IMR-90 (cell line): ENCODE data around the gene OCEL1. TPM values are rescaled to one million over a fixed set of nuclear protein-coding genes. Genes with fewer than 3 reads are reported as not detected.

Experiments
- ATAC-seq: fragments of 200-7000 bp; cut with Tn5 transposase; 2 replicates; pipeline ENCODE4 v1.9.1; 2020; ENCODE audit warnings: low read depth, mild to moderate bottlenecking, moderate library complexity
- BruUV-seq: library from RNA; stranded (reverse); fragments of 400-500 nt; replicated peaks from 2 replicates; lab custom pipeline; 2021; lab: Mats Ljungman, UMichigan
- CTCF ChIA-PET: fragments of 300-600 bp; formaldehyde crosslinking; extraction: SDS; loops from one replicate; lab custom pipeline; 2021; ENCODE audit warnings: antibody characterized with exemption; lab: Yijun Ruan, JAX
- POLR2A ChIA-PET: fragments of 300-600 bp; sonication (Branson Sonifier 250); formaldehyde crosslinking; loops from one replicate; lab custom pipeline; 2022; ENCODE audit warnings: antibody characterized with exemption; ENCODE audit not compliant: unreplicated experiment; lab: Charles Lee
- DNase-seq: peaks from one replicate; pipeline ENCODE4 v3.0.0; 2013
- H2AFZ ChIP-seq: replicated peaks from 2 replicates; pipeline ENCODE3; 2013; ENCODE audit warnings: low read length, mild to moderate bottlenecking; ENCODE audit not compliant: poor library complexity
- H2AK5ac ChIP-seq: 2 replicates; pipeline ENCODE4 v1.6.1; 2013; ENCODE audit warnings: low read depth, low read length, inconsistent platforms
- H2AK9ac ChIP-seq: replicated peaks from 2 replicates; pipeline ENCODE3; 2013; ENCODE audit warnings: mild to moderate bottlenecking, low read depth, low read length, moderate library complexity; ENCODE audit not compliant: poor library complexity
- H2BK120ac ChIP-seq: 2 replicates; pipeline ENCODE4 v1.6.1; 2013; ENCODE audit warnings: low read depth, low read length, inconsistent platforms
- H2BK15ac ChIP-seq: 3 replicates; pipeline ENCODE4 v1.6.1; 2013; ENCODE audit warnings: low read depth, low read length, inconsistent platforms
- H2BK20ac ChIP-seq: 2 replicates; pipeline ENCODE4 v1.6.1; 2013; ENCODE audit warnings: low read depth, mild to moderate bottlenecking, inconsistent platforms, low read length, moderate library complexity
- H2BK5ac ChIP-seq: 2 replicates; pipeline ENCODE4 v1.6.1; 2013; ENCODE audit warnings: mild to moderate bottlenecking, low read depth, low read length, inconsistent platforms; ENCODE audit not compliant: poor library complexity, severe bottlenecking
- H3K14ac ChIP-seq: replicated peaks from 2 replicates; pipeline ENCODE4 v1.6.1; 2013; ENCODE audit warnings: low read depth, low read length, inconsistent platforms
- H3K18ac ChIP-seq: 2 replicates; pipeline ENCODE4 v1.6.1; 2013; ENCODE audit warnings: low read depth, low read length, control low read depth
- H3K23ac ChIP-seq: 2 replicates; pipeline ENCODE4 v1.6.1; 2013; ENCODE audit warnings: low read depth, low read length, inconsistent platforms
- H3K27ac ChIP-seq: 2 replicates; pipeline ENCODE4 v1.5.1; 2013; ENCODE audit warnings: mild to moderate bottlenecking, control low read depth, low read length; ENCODE audit not compliant: insufficient read depth
- H3K27me3 ChIP-seq: 2 replicates; pipeline ENCODE4 v1.6.1; 2013; ENCODE audit warnings: low read length; ENCODE audit not compliant: control insufficient read depth, insufficient read depth
- H3K36me3 ChIP-seq: 2 replicates; pipeline ENCODE4 v1.6.1; 2013; ENCODE audit warnings: low read length, mixed read lengths; ENCODE audit not compliant: control insufficient read depth, insufficient read depth
- H3K4ac ChIP-seq: 2 replicates; pipeline ENCODE4 v1.6.1; 2013; ENCODE audit warnings: low read depth, low read length, inconsistent platforms
- H3K4me1 ChIP-seq: 2 replicates; pipeline ENCODE4 v1.6.1; 2013; ENCODE audit warnings: low read length, mixed read lengths; ENCODE audit not compliant: control insufficient read depth, insufficient read depth
- H3K4me2 ChIP-seq: 2 replicates; pipeline ENCODE4 v1.6.1; 2013; ENCODE audit warnings: low read depth, mild to moderate bottlenecking, control low read depth, low read length, moderate library complexity
- H3K4me3 ChIP-seq: 2 replicates; pipeline ENCODE4 v1.5.1; 2013; ENCODE audit warnings: low read depth, mild to moderate bottlenecking, control low read depth, low read length, moderate library complexity; ENCODE audit not compliant: insufficient read depth
- H3K56ac ChIP-seq: 2 replicates; pipeline ENCODE4 v1.6.1; 2013; ENCODE audit warnings: low read length, inconsistent platforms; ENCODE audit not compliant: insufficient read depth; ENCODE audit errors: extremely low read depth
- H3K79me1 ChIP-seq, 2 experiments: 2 replicates each; pipeline ENCODE4 v1.6.1; 2013; ENCODE audit warnings: low read length in 2 of 2, inconsistent platforms in 1 of 2, low read depth in 1 of 2
- H3K9ac ChIP-seq: 2 replicates; pipeline ENCODE4 v1.6.1; 2013; ENCODE audit warnings: low read depth, low read length, control low read depth
- H3K9me1 ChIP-seq: 2 replicates; pipeline ENCODE4 v1.6.1; 2013; ENCODE audit warnings: low read length, inconsistent platforms; ENCODE audit not compliant: insufficient read depth
- H3K9me3 ChIP-seq: 2 replicates; pipeline ENCODE4 v1.6.1; 2013; ENCODE audit warnings: low read length; ENCODE audit not compliant: control insufficient read depth, insufficient read depth
- H4K20me1 ChIP-seq: 2 replicates; pipeline ENCODE4 v1.6.1; 2013; ENCODE audit warnings: low read length, inconsistent platforms; ENCODE audit not compliant: insufficient read depth
- H4K5ac ChIP-seq: 2 replicates; pipeline ENCODE4 v1.6.1; 2013; ENCODE audit warnings: mild to moderate bottlenecking, low read depth, low read length, control low read depth
- H4K8ac ChIP-seq, 2 experiments: 2 replicates each; pipeline ENCODE4 v1.6.1; 2013; ENCODE audit warnings: low read depth in 2 of 2, low read length in 2 of 2, control low read depth in 1 of 2, inconsistent platforms in 1 of 2
- H4K91ac ChIP-seq: 2 replicates; pipeline ENCODE4 v1.6.1; 2013; ENCODE audit warnings: low read depth, low read length, inconsistent platforms; ENCODE audit not compliant: insufficient read depth
- CEBPB ChIP-seq: IDR thresholded peaks from 2 replicates; pipeline ENCODE4 v1.6.1; 2012; ENCODE audit warnings: low read depth, low read length, improper control_type of control experiment
- CHD1 ChIP-seq: IDR thresholded peaks from 2 replicates; pipeline ENCODE4 v1.6.1; 2012; ENCODE audit warnings: low read depth, low read length, improper control_type of control experiment
- RAD21 ChIP-seq: IDR thresholded peaks from 2 replicates; pipeline ENCODE4 v1.6.1; 2012; ENCODE audit warnings: low read length, improper control_type of control experiment
- RCOR1 ChIP-seq: IDR thresholded peaks from 2 replicates; pipeline ENCODE4 v1.6.1; 2012; ENCODE audit warnings: mild to moderate bottlenecking, low read length, improper control_type of control experiment; ENCODE audit not compliant: insufficient replicate concordance
- RFX5 ChIP-seq: IDR thresholded peaks from 2 replicates; pipeline ENCODE4 v1.8.0; 2012; ENCODE audit warnings: low read depth, mild to moderate bottlenecking, low read length, moderate library complexity
- WGBS, 2 experiments: methylation state at CpG; one replicate each; pipeline versions ENCODE4 v1.1.5 to v1.1.7; 2013; ENCODE audit warnings: missing lambda C conversion rate in 2 of 2; ENCODE audit not compliant: insufficient read length in 1 of 2; ENCODE audit errors: extremely low coverage in 2 of 2; 5-methylcytosine and 5-hydroxymethylcytosine counted together
- dilution Hi-C: fragments of 300-500 bp; cut with HindIII; formaldehyde crosslinking; loops from one replicate; pipeline ENCODE4 v1.14.3; 2018; ENCODE audit warnings: low sequenced_read_pairs; ENCODE audit not compliant: unreplicated experiment
- in situ Hi-C: fragments of 300-500 bp; cut with MboI; formaldehyde crosslinking; loops from 3 replicates; pipeline ENCODE4 v1.14.3; 2019; ENCODE audit warnings: low sequenced_read_pairs, inconsistent platforms, mixed read lengths
- intact Hi-C: fragments of 100-400 bp; cut with micrococcal nuclease; formaldehyde crosslinking; loops from 2 replicates; pipeline ENCODE4 v1.10.0; 2022
- polyA plus RNA-seq, 3 experiments: library from polyadenylated mRNA; depleted of rRNA; stranded (reverse); fragments of >200 nt; gene quantifications; 2 replicates each; pipeline ENCODE4 v1.2.3, GENCODE V29; 2012; ENCODE audit warnings: low replicate concordance in 1 of 3
- total RNA-seq: library from RNA; depleted of rRNA; stranded (reverse); fragments of >200 nt; gene quantifications from 2 replicates; pipeline ENCODE4 v1.2.3, GENCODE V29; 2012

Gene OCEL1
- total and polyA plus RNA-seq, 2 of the 4 experiments (the other 2 are of a cell fraction): 1.1 to 7.2 TPM

- Histone ChIP-seq H3K4me2 (no peak overlapping the region), H4K5ac (no peak overlapping the region), H3K27me3 (no peaks in the 10 kb centered on the region), H3K14ac (no peak overlapping the region), H2AK5ac (peak overlapping the region; percentile 66), H3K9me1 (peaks cover 5% of the 10 kb centered on the region), H4K8ac (peak overlapping the region in 1 of 2 experiments; percentile 93; a peak in 1 of 4 replicates), H3K18ac (no peak overlapping the region), H3K4me1 (peaks cover 12% of the 10 kb centered on the region), H2BK5ac (no peak overlapping the region), H4K91ac (peak overlapping the region; percentile 6; the same call in 1 of the 2 replicates), H2AFZ (no peak overlapping the region), H3K27ac (no peak overlapping the region), H3K4ac (0 out of 2 replicates have a peak overlapping the region, but pooled peaks have one; percentile 35), H2BK15ac (no peak overlapping the region), H3K9me3 (no peaks in the 10 kb centered on the region), H4K20me1 (peaks cover 20% of the 10 kb centered on the region), H2BK120ac (no peak overlapping the region), H3K56ac (no peak overlapping the region), H3K4me3 (no peak overlapping the region), H3K36me3 (peaks cover 28% of the 10 kb centered on the region), H2BK20ac (no peak overlapping the region), H3K9ac (no peak overlapping the region; the same call in 1 of the 2 replicates), H2AK9ac (peak overlapping the region; percentile 94), H3K79me1 (peaks cover 43 to 61% of the 10 kb centered on the region in 2 experiments), H3K23ac (no peak overlapping the region)
- ATAC-seq (no peak), DNase-seq (no peak)
- no peak for TF ChIP-seq CEBPB
- no peak for TF ChIP-seq CHD1
- no peak for TF ChIP-seq RFX5
- TF ChIP-seq RCOR1: no peak
- TF ChIP-seq RAD21: no peak
- dilution Hi-C loops (no loop called here), intact Hi-C loops (no loop called here), in situ Hi-C loops (no loop called here)
- WGBS, 2 experiments: 87% methylated on average over 6 of the region's 18 CpGs; no CpG with 5 or more reads in 1 of the 2 experiments
- CTCF ChIA-PET: no interaction called here
- POLR2A ChIA-PET: no interaction called here
- BruUV-seq: no TSS peak
Observed at GRCh38 chr19:17236811-17237543, 11.0 kb downstream of the OCEL1 start.
